ENCODE measurements around the gene FGF14.

GRCh38 chr13:101919541-101920181 lies 482.2 kb downstream of the FGF14 start:
- TF ChIP-seq, protein P1, sequence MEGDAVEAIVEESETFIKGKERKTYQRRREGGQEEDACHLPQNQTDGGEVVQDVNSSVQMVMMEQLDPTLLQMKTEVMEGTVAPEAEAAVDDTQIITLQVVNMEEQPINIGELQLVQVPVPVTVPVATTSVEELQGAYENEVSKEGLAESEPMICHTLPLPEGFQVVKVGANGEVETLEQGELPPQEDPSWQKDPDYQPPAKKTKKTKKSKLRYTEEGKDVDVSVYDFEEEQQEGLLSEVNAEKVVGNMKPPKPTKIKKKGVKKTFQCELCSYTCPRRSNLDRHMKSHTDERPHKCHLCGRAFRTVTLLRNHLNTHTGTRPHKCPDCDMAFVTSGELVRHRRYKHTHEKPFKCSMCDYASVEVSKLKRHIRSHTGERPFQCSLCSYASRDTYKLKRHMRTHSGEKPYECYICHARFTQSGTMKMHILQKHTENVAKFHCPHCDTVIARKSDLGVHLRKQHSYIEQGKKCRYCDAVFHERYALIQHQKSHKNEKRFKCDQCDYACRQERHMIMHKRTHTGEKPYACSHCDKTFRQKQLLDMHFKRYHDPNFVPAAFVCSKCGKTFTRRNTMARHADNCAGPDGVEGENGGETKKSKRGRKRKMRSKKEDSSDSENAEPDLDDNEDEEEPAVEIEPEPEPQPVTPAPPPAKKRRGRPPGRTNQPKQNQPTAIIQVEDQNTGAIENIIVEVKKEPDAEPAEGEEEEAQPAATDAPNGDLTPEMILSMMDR (IDR thresholded peaks at IDR 0.05) = no peak
- TF ChIP-seq EZH2 (IDR thresholded peaks at IDR 0.05; ENCODE audit: borderline replicate concordance, insufficient read depth, low read depth, low read length, poor library complexity, severe bottlenecking) = no peak

Data from B cell (primary cell).